Naive thymus-derived CD4-positive, alpha-beta T cell (primary cell): ENCODE results near the gene PXN. TPM values are rescaled to one million over a fixed set of nuclear protein-coding genes. Genes with fewer than 3 reads are reported as not detected.

Experiments
- ATAC-seq: fragments of 150-1000 bp; cut with Tn5 transposase; 2 replicates; pipeline ENCODE4 v1.10.0; 2021; ENCODE audit warnings: mild to moderate bottlenecking, moderate library complexity
- CTCF ChIA-PET: fragments of 350-600 bp; sonication (Branson Sonifier 250); formaldehyde crosslinking; loops from one replicate; lab custom pipeline; 2021; ENCODE audit warnings: antibody characterized with exemption; lab: Charles Lee
- POLR2A ChIA-PET: fragments of 350-600 bp; sonication (Branson Sonifier 250); formaldehyde crosslinking; loops from one replicate; lab custom pipeline; 2021; ENCODE audit warnings: antibody characterized with exemption, inconsistent platforms; lab: Charles Lee
- DNase-seq, 9 donors: peaks; one replicate each; pipeline versions ENCODE4 v3.0.0 to v3.0.0-alpha.2; 2020 to 2022; ENCODE audit warnings: mixed read lengths in 1 of 9
- H3K27ac ChIP-seq: one replicate; pipeline ENCODE4 v1.7.0; 2013; ENCODE audit warnings: mild to moderate bottlenecking, low read depth, low read length, moderate library complexity
- H3K27me3 ChIP-seq, 2 donors: one replicate each; pipeline ENCODE4 v1.7.0; 2013; ENCODE audit warnings: low read length in 2 of 2, mild to moderate bottlenecking in 2 of 2, moderate library complexity in 2 of 2; ENCODE audit not compliant: control insufficient read depth in 2 of 2, insufficient read depth in 2 of 2
- H3K36me3 ChIP-seq, 3 experiments: 1 replicate in 2 of 3; 2 replicates in 1 of 3; pipeline ENCODE4 v1.7.0; 2013; ENCODE audit warnings: low read length in 3 of 3, mild to moderate bottlenecking in 3 of 3, moderate library complexity in 1 of 3; ENCODE audit not compliant: insufficient read depth in 3 of 3, control insufficient read depth in 2 of 3
- H3K4me1 ChIP-seq, 2 donors: one replicate each; pipeline ENCODE4 v1.7.0; 2013; ENCODE audit warnings: low read length in 2 of 2, mild to moderate bottlenecking in 2 of 2, moderate library complexity in 1 of 2; ENCODE audit not compliant: control insufficient read depth in 2 of 2, insufficient read depth in 2 of 2
- H3K4me3 ChIP-seq: 2 replicates; pipeline ENCODE4 v1.7.0; 2013; ENCODE audit warnings: mild to moderate bottlenecking, low read length
- H3K9me3 ChIP-seq, 3 experiments: 1 replicate in 2 of 3; 2 replicates in 1 of 3; pipeline ENCODE4 v1.7.0; 2013; ENCODE audit warnings: low read length in 3 of 3; ENCODE audit not compliant: control insufficient read depth in 2 of 3
- H3K27ac Mint-ChIP-seq, 9 donors: one replicate each; pipeline ENCODE4 v1.8.0; 2020 to 2022; ENCODE audit warnings: mixed read lengths in 9 of 9, mild to moderate bottlenecking in 8 of 9, moderate library complexity in 5 of 9, inconsistent platforms in 2 of 9
- H3K27me3 Mint-ChIP-seq, 5 donors: one replicate each; pipeline ENCODE4 v1.8.0; 2021 to 2022; ENCODE audit warnings: mixed read lengths in 5 of 5, mild to moderate bottlenecking in 1 of 5
- H3K36me3 Mint-ChIP-seq, 5 donors: one replicate each; pipeline ENCODE4 v1.8.0; 2020 to 2022; ENCODE audit warnings: mixed read lengths in 5 of 5, mild to moderate bottlenecking in 3 of 5, inconsistent platforms in 1 of 5
- H3K4me1 Mint-ChIP-seq, 7 donors: one replicate each; pipeline ENCODE4 v1.8.0; 2020 to 2022; ENCODE audit warnings: mixed read lengths in 7 of 7, mild to moderate bottlenecking in 3 of 7, inconsistent platforms in 1 of 7
- H3K4me3 Mint-ChIP-seq, 10 donors: one replicate each; pipeline ENCODE4 v1.8.0; 2020 to 2022; ENCODE audit warnings: mild to moderate bottlenecking in 10 of 10, mixed read lengths in 10 of 10, moderate library complexity in 6 of 10, inconsistent platforms in 2 of 10
- H3K9me3 Mint-ChIP-seq, 11 donors: one replicate each; pipeline ENCODE4 v1.8.0; 2020 to 2022; ENCODE audit warnings: mixed read lengths in 11 of 11, mild to moderate bottlenecking in 4 of 11, inconsistent platforms in 1 of 11, moderate library complexity in 1 of 11
- intact Hi-C, 2 donors: fragments of 100-400 bp; cut with micrococcal nuclease; formaldehyde crosslinking; loops; one replicate each; pipeline ENCODE4 v1.15.1; 2023
- polyA plus RNA-seq, 2 donors: library from polyadenylated mRNA; unstranded; fragments of 300-500 nt; fragmentation: Illumina TruSeq; gene quantifications; one replicate each; pipeline ENCODE4 v1.2.3, GENCODE V29; 2021
- total RNA-seq, 6 experiments: library from RNA in 5 of 6; stranded (reverse) in 5 of 6; gene quantifications; 1 replicate in 5 of 6; 2 replicates in 1 of 6; pipeline ENCODE4 v1.2.3 and lab custom pipeline; 2021 to 2026

Gene PXN
- total and polyA plus RNA-seq, 7 experiments from 2014 or later = 84.3 to 202 (median 114) TPM

- Histone ChIP-seq H3K36me3 (peaks cover 0 to 4% (median 0%) of the 10 kb centered on the region in 3 experiments), H3K27me3 (no peaks in the 10 kb centered on the region), H3K4me3 (peak overlapping the region; percentile 64), H3K27ac (peak overlapping the region; percentile 100), H3K9me3 (no peaks in the 10 kb centered on the region), H3K4me1 (no peaks in the 10 kb centered on the region)
- H3K9me3 Mint-ChIP-seq = no peaks in the 10 kb centered on the region
- H3K4me1 Mint-ChIP-seq = peaks cover 0 to 9% (median 4%) of the 10 kb centered on the region in 7 donors
- peak overlapping the region in 1 of 9 donors; percentile 85 for H3K27ac Mint-ChIP-seq
- H3K27me3 Mint-ChIP-seq = peaks cover 0 to 22% (median 0%) of the 10 kb centered on the region in 5 donors
- no peaks in the 10 kb centered on the region for H3K36me3 Mint-ChIP-seq
- POLR2A ChIA-PET = interaction anchor here (0.5 to 9.8 kb wide), 45 partner anchors 9 to 1269 kb away, joined by 3 to 182 read pairs (median 5); partner anchors contain the start of genes BICDL1, C12orf43, COX6A1 and GCN1
- intact Hi-C loops = loop anchor here (1.0 to 5.0 kb wide), 8 partner anchors 25 to 623 kb away; partner anchors contain the start of genes PXN (in 2 of the 2), RPLP0 (in 2 of the 2), PRKAB1 (in 1 of the 2) and RAB35 (in 1 of the 2)
- ATAC-seq (no peak), DNase-seq (peak in 5 of 9 donors; percentile 15 to 53 (median 24))
- H3K4me3 Mint-ChIP-seq = peak overlapping the region in 2 of 10 donors; percentile 48 to 76
- CTCF ChIA-PET = interaction anchor here (0.6 to 2.8 kb wide), 10 partner anchors 11 to 610 kb away, joined by 3 to 14 read pairs (median 4); partner anchors contain the start of genes RPLP0, SIRT4 and SRSF9
These were observed 25.2 kb upstream of the PXN start for GRCh38 chr12:120290609-120291305.

- no peaks in the 10 kb centered on the region for H3K36me3 Mint-ChIP-seq
- no peaks in the 10 kb centered on the region for H3K9me3 Mint-ChIP-seq
- H3K4me1 Mint-ChIP-seq = peaks cover 0 to 11% (median 4%) of the 10 kb centered on the region in 7 donors
- Histone ChIP-seq H3K4me1 (no peaks in the 10 kb centered on the region), H3K36me3 (peaks cover 0 to 4% (median 0%) of the 10 kb centered on the region in 3 experiments), H3K9me3 (no peaks in the 10 kb centered on the region), H3K27ac (no peak overlapping the region), H3K4me3 (no peak overlapping the region), H3K27me3 (no peaks in the 10 kb centered on the region)
- ChIA-PET CTCF (interaction anchor here (2.1 kb wide), 1 partner anchor 86 kb away, joined by 6 read pairs; the partner anchor contains the start of gene RPLP0), POLR2A (interaction anchor here (1.3 to 9.8 kb wide), 4 partner anchors 15 to 89 kb away, joined by 3 to 182 read pairs (median 80); partner anchors contain the start of genes GCN1, PXN, RPLP0 and SIRT4)
- ATAC-seq (no peak), DNase-seq (no peak)
- intact Hi-C loops = no loop called here
- peak overlapping the region in 1 of 9 donors; percentile 65 for H3K27ac Mint-ChIP-seq
- peaks cover 0 to 24% (median 0%) of the 10 kb centered on the region in 5 donors for H3K27me3 Mint-ChIP-seq
- no peak overlapping the region for H3K4me3 Mint-ChIP-seq
These were observed 22.0 kb upstream of the PXN start for GRCh38 chr12:120287491-120287890.

- no peaks in the 10 kb centered on the region for H3K27me3 ChIP-seq
- peaks cover 0 to 26% (median 0%) of the 10 kb centered on the region in 5 donors for H3K27me3 Mint-ChIP-seq
- no peaks in the 10 kb centered on the region for H3K4me1 ChIP-seq
- H3K4me3 Mint-ChIP-seq = no peak overlapping the region
- peak overlapping the region in 3 of 9 donors; percentile 41 to 65 (median 45) for H3K27ac Mint-ChIP-seq
- no peak overlapping the region for H3K27ac ChIP-seq
- no peaks in the 10 kb centered on the region for H3K9me3 ChIP-seq
- ATAC-seq (no peak), DNase-seq (no peak)
- no peaks in the 10 kb centered on the region for H3K36me3 ChIP-seq
- POLR2A ChIA-PET = interaction anchor here (0.6 to 9.8 kb wide), 4 partner anchors 21 to 89 kb away, joined by 3 to 182 read pairs (median 80); partner anchors contain the start of genes GCN1, PXN and RPLP0
- H3K4me3 ChIP-seq = no peak overlapping the region
- no peaks in the 10 kb centered on the region for H3K9me3 Mint-ChIP-seq
- CTCF ChIA-PET = interaction anchor here (2.1 kb wide), 1 partner anchor 86 kb away, joined by 6 read pairs; the partner anchor contains the start of gene RPLP0
- no peaks in the 10 kb centered on the region for H3K36me3 Mint-ChIP-seq
- intact Hi-C loops = no loop called here
- H3K4me1 Mint-ChIP-seq = peaks cover 0 to 11% (median 4%) of the 10 kb centered on the region in 7 donors
These were observed 21.4 kb upstream of the PXN start for GRCh38 chr12:120286768-120287490.

GRCh38 chr12:120284381-120284780, 18.9 kb upstream of the PXN start:
- POLR2A ChIA-PET = no interaction called here

GRCh38 chr12:120283318-120283717, 17.8 kb upstream of the PXN start:
- Mint-ChIP-seq H3K9me3 (no peaks in the 10 kb centered on the region), H3K36me3 (no peaks in the 10 kb centered on the region), H3K4me1 (peaks cover 0 to 3% (median 2%) of the 10 kb centered on the region in 7 donors), H3K27ac (no peak overlapping the region), H3K4me3 (no peak overlapping the region), H3K27me3 (peaks cover 0 to 16% (median 0%) of the 10 kb centered on the region in 5 donors)
- no peak overlapping the region for H3K4me3 ChIP-seq
- no peaks in the 10 kb centered on the region for H3K36me3 ChIP-seq
- ChIA-PET POLR2A (interaction anchor here (0.6 to 3.1 kb wide), 2 partner anchors 8 to 195 kb away, joined by 3 to 33 read pairs; partner anchors contain the start of gene RNU4-2), CTCF (interaction anchor here (1.3 kb wide), 1 partner anchor 17 kb away, joined by 3 read pairs; no protein-coding TSS in a partner anchor)
- DNase-seq (no peak), ATAC-seq (no peak)
- no peaks in the 10 kb centered on the region for H3K9me3 ChIP-seq
- H3K27ac ChIP-seq = no peak overlapping the region
- intact Hi-C loops = no loop called here
- H3K4me1 ChIP-seq = no peaks in the 10 kb centered on the region
- no peaks in the 10 kb centered on the region for H3K27me3 ChIP-seq

More at GRCh38 chr12:120284381-120284780, 18.9 kb upstream of the PXN start:
- Histone ChIP-seq H3K4me1 (no peaks in the 10 kb centered on the region), H3K27ac (no peak overlapping the region), H3K36me3 (no peaks in the 10 kb centered on the region), H3K4me3 (no peak overlapping the region), H3K27me3 (no peaks in the 10 kb centered on the region), H3K9me3 (no peaks in the 10 kb centered on the region)
- Mint-ChIP-seq H3K4me3 (no peak overlapping the region), H3K27ac (peak overlapping the region in 1 of 9 donors; percentile 15), H3K4me1 (peaks cover 0 to 4% (median 0%) of the 10 kb centered on the region in 7 donors), H3K27me3 (peaks cover 0 to 17% (median 0%) of the 10 kb centered on the region in 5 donors), H3K9me3 (no peaks in the 10 kb centered on the region), H3K36me3 (no peaks in the 10 kb centered on the region)
- intact Hi-C loops = no loop called here
- no peak for ATAC-seq
- no peak for DNase-seq
- CTCF ChIA-PET = interaction anchor here (0.6 kb wide), 1 partner anchor 56 kb away, joined by 3 read pairs; no protein-coding TSS in a partner anchor
